A549 (cell line): ENCODE results near the gene FANCG. TPM values are rescaled to one million over a fixed set of nuclear protein-coding genes. Genes with fewer than 3 reads are reported as not detected.

Experiments
- ATAC-seq, 2 experiments: fragments of 200-7000 bp in 1 of 2; fragments of >200 bp in 1 of 2; cut with Nextera tagmentation in 1 of 2; cut with Tn5 transposase in 1 of 2; 3 replicates each; pipeline versions ENCODE4 v1.8.0 to v1.9.1; 2018 to 2020; ENCODE audit warnings: mild to moderate bottlenecking in 1 of 2, moderate library complexity in 1 of 2
- CTCF ChIA-PET: fragments of 300-600 bp; sonication (Branson Sonifier 250); formaldehyde crosslinking; extraction: SDS; loops from one replicate; lab custom pipeline; 2021; ENCODE audit warnings: antibody characterized with exemption, inconsistent platforms; lab: Yijun Ruan, JAX
- POLR2A ChIA-PET: fragments of 350-600 bp; formaldehyde crosslinking; extraction: SDS; loops from one replicate; lab custom pipeline; 2021; ENCODE audit warnings: antibody characterized with exemption, inconsistent platforms; lab: Yijun Ruan, JAX
- DNase-seq, 2 experiments: peaks; one replicate each; pipeline versions ENCODE4 v3.0.0 to v3.0.0-alpha.2; 2011 to 2016; ENCODE audit warnings: low read depth in 1 of 2, low spot score in 1 of 2
- FAIRE-seq: peaks from 2 replicates; lab custom pipeline; 2011; peaks lifted over from hg19 to GRCh38; lab: Jason Lieb, UNC
- H3K27ac ChIP-seq, 2 experiments: fragments of >200 bp; sonication (Bioruptor Twin); formaldehyde crosslinking; 3 replicates each; pipeline ENCODE4 v1.5.1; 2016 to 2017
- H3K4me1 ChIP-seq: fragments of >200 bp; sonication (Bioruptor Twin); formaldehyde crosslinking; 3 replicates; pipeline ENCODE4 v1.6.1; 2016
- H3K4me2 ChIP-seq: fragments of >200 bp; sonication (Bioruptor Twin); formaldehyde crosslinking; 3 replicates; pipeline ENCODE4 v1.6.1; 2016
- H3K4me3 ChIP-seq: fragments of >200 bp; sonication (Bioruptor Twin); formaldehyde crosslinking; 3 replicates; pipeline ENCODE4 v1.5.1; 2016
- H3K9me3 ChIP-seq: fragments of >200 bp; sonication (Bioruptor Twin); formaldehyde crosslinking; 3 replicates; pipeline ENCODE4 v1.6.1; 2016
- BCL3 ChIP-seq: fragments of >200 bp; sonication (Bioruptor Twin); formaldehyde crosslinking; IDR thresholded peaks from 3 replicates; pipeline ENCODE4 v1.6.1; 2016
- BHLHE40 ChIP-seq: IDR thresholded peaks from 2 replicates; pipeline ENCODE4 v1.6.1; 2012; ENCODE audit warnings: low read depth, low read length, inconsistent platforms
- CBX8 ChIP-seq: fragments of 200-600 bp; sonication (generic); IDR thresholded peaks from 2 replicates; pipeline ENCODE4 v1.6.1; 2016
- CHD2 ChIP-seq: fragments of 150-350 bp; IDR thresholded peaks from 2 replicates; pipeline ENCODE4 v1.6.1; 2014; ENCODE audit warnings: low read length; ENCODE audit not compliant: partially characterized antibody
- CHD4 ChIP-seq: fragments of 200-600 bp; sonication (generic); IDR thresholded peaks from 2 replicates; pipeline ENCODE4 v1.6.1; 2016; ENCODE audit warnings: antibody characterized with exemption, mild to moderate bottlenecking, borderline replicate concordance
- EHMT2 ChIP-seq: fragments of 200-600 bp; sonication (generic); IDR thresholded peaks from 2 replicates; pipeline ENCODE4 v1.6.1; 2016; ENCODE audit warnings: antibody characterized with exemption, low read depth, mild to moderate bottlenecking, moderate library complexity
- ELK1 ChIP-seq: fragments of 150-350 bp; IDR thresholded peaks from 2 replicates; pipeline ENCODE4 v1.6.1; 2014; ENCODE audit warnings: low read depth, mild to moderate bottlenecking, low read length
- EP300 ChIP-seq, 2 experiments: fragments of >200 bp; sonication (Bioruptor Twin); formaldehyde crosslinking; IDR thresholded peaks; 2 replicates in 1 of 2; 3 replicates in 1 of 2; pipeline ENCODE4 v1.6.1; 2016 to 2017
- GATA3 ChIP-seq: IDR thresholded peaks from 2 replicates; pipeline ENCODE4 v1.6.1; 2012; ENCODE audit warnings: borderline replicate concordance
- HDAC2 ChIP-seq: fragments of 200-600 bp; sonication (generic); IDR thresholded peaks from 2 replicates; pipeline ENCODE4 v1.6.1; 2016
- HOXB13 ChIP-seq: fragments of 250-450 bp; sonication (Bioruptor Pico); IDR thresholded peaks from 2 replicates; pipeline ENCODE4 v1.5.0; 2020; ENCODE audit warnings: low read depth, mild to moderate bottlenecking, moderate library complexity
- HOXB5 ChIP-seq: fragments of 250-450 bp; sonication (Bioruptor Pico); IDR thresholded peaks from 2 replicates; pipeline ENCODE4 v1.5.0; 2020; ENCODE audit warnings: mild to moderate bottlenecking, moderate library complexity
- KDM5A ChIP-seq: fragments of 200-600 bp; sonication (generic); IDR thresholded peaks from 2 replicates; pipeline ENCODE4 v1.6.1; 2016; ENCODE audit warnings: antibody characterized with exemption, mild to moderate bottlenecking
- MAZ ChIP-seq: fragments of 150-350 bp; IDR thresholded peaks from 2 replicates; pipeline ENCODE4 v1.6.1; 2014; ENCODE audit warnings: antibody characterized with exemption, low read depth, low read length, borderline replicate concordance
- MYC ChIP-seq: IDR thresholded peaks from 2 replicates; pipeline ENCODE4 v1.6.1; 2012; ENCODE audit warnings: mild to moderate bottlenecking, inconsistent platforms, low read length, improper control_type of control experiment, borderline replicate concordance
- POLR2A ChIP-seq: IDR thresholded peaks from 2 replicates; pipeline ENCODE4 v1.6.1; 2012; ENCODE audit warnings: mild to moderate bottlenecking, low read length
- POLR2AphosphoS2 ChIP-seq: conservative IDR thresholded peaks from 2 replicates; pipeline ENCODE4 v1.6.1; 2012; ENCODE audit warnings: low read length, improper control_type of control experiment, inconsistent platforms
- REST ChIP-seq: fragments of 200-600 bp; sonication (generic); IDR thresholded peaks from 2 replicates; pipeline ENCODE4 v1.6.1; 2016; ENCODE audit warnings: antibody characterized with exemption, mild to moderate bottlenecking, moderate library complexity
- RFX5 ChIP-seq: fragments of 450-650 bp; IDR thresholded peaks from 2 replicates; pipeline ENCODE4 v1.7.1; 2014; ENCODE audit warnings: antibody characterized with exemption, mild to moderate bottlenecking, moderate library complexity
- USF2 ChIP-seq: fragments of 450-650 bp; IDR thresholded peaks from 2 replicates; pipeline ENCODE4 v1.6.1; 2014; ENCODE audit warnings: antibody characterized with exemption
- ZSCAN20 ChIP-seq: fragments of 250-450 bp; sonication (Bioruptor Pico); IDR thresholded peaks from 2 replicates; pipeline ENCODE4 v1.8.0; 2022; ENCODE audit warnings: mild to moderate bottlenecking, moderate library complexity
- WGBS: methylation state at CpG from one replicate; pipeline ENCODE4 v1.1.6; 2017; ENCODE audit errors: missing lambda C conversion rate; 5-methylcytosine and 5-hydroxymethylcytosine counted together
- polyA plus RNA-seq, 4 experiments: library from polyadenylated mRNA; depleted of rRNA in 3 of 4; stranded (reverse); fragments of >200 nt; fragmentation: RNase III in 1 of 4; extraction: RNeasy Plus Mini Kit Qiagen cat#74134 plus additional on column Dnase treatment in 1 of 4; gene quantifications; 2 replicates in 3 of 4; 3 replicates in 1 of 4; pipeline ENCODE4 v1.2.3, GENCODE V29; 2011 to 2017

FANCG gene
- polyA plus RNA-seq, 2 of the 4 experiments (the other 2 are of a cell fraction), result 34.9 to 53.5 TPM

GRCh38 chr9:35105571-35106342, 26.0 kb upstream of the FANCG start:
- no peaks in the 10 kb centered on the region for H3K9me3 ChIP-seq
- H3K4me1 ChIP-seq, result peaks cover 29% of the 10 kb centered on the region
- no peak overlapping the region for H3K4me3 ChIP-seq
- no peak overlapping the region for H3K27ac ChIP-seq
- FAIRE-seq (no peak), ATAC-seq (no peak), DNase-seq (no peak)
- TF ChIP-seq KDM5A, result no peak
- no peak for TF ChIP-seq EP300 (IDR thresholded peaks at IDR 0.05)
- no peak for TF ChIP-seq USF2
- no peak for TF ChIP-seq CHD4
- no peak for TF ChIP-seq ELK1
- no peak for TF ChIP-seq RFX5
- TF ChIP-seq POLR2A, result no peak
- no peak for TF ChIP-seq CBX8
- TF ChIP-seq HOXB5 (CRISPR knock-in tag), result no peak
- TF ChIP-seq GATA3, result no peak
- no peak for TF ChIP-seq POLR2AphosphoS2
- TF ChIP-seq BHLHE40, result no peak
- no peak for TF ChIP-seq REST
- no peak for TF ChIP-seq HDAC2
- no peak for TF ChIP-seq MYC
- no peak for TF ChIP-seq EHMT2
- TF ChIP-seq ZSCAN20, result no peak
- ChIA-PET CTCF (interaction anchor here (0.7 to 15.8 kb wide), 8 partner anchors 10 to 541 kb away, joined by 3 to 110 read pairs (median 4); partner anchors contain the start of genes ATOSB, FANCG and PIGO), POLR2A (no interaction called here)
- no peak overlapping the region for H3K4me2 ChIP-seq
- WGBS, result 90% methylated on average over 13 of the region's 13 CpGs

- TF ChIP-seq HDAC2 (no peak), CHD2 (no peak), BCL3 (no peak), HOXB13 (CRISPR knock-in tag) (no peak), MAZ (no peak)
- Histone ChIP-seq H3K4me3 (no peak overlapping the region), H3K4me2 (no peak overlapping the region), H3K9me3 (no peaks in the 10 kb centered on the region), H3K4me1 (peaks cover 22% of the 10 kb centered on the region), H3K27ac (no peak overlapping the region)
- FAIRE-seq (no peak), DNase-seq (no peak), ATAC-seq (no peak)
- 91% methylated on average over 12 of the region's 12 CpGs for WGBS
- ChIA-PET POLR2A (no interaction called here), CTCF (interaction anchor here (2.0 to 15.8 kb wide), 4 partner anchors 9 to 26 kb away, joined by 6 to 110 read pairs (median 10); partner anchors contain the start of genes ATOSB, FANCG and PIGO)
Observed at GRCh38 chr9:35105126-35105525, 25.4 kb upstream of the FANCG start.
